ENCODE data around the gene CAMKK1. TPM values are rescaled to one million over a fixed set of nuclear protein-coding genes. Genes with fewer than 3 reads are reported as not detected.

The CAMKK1 gene
- total RNA-seq, 1 experiment from 2014 or later, result 4.3 TPM

DNA sequence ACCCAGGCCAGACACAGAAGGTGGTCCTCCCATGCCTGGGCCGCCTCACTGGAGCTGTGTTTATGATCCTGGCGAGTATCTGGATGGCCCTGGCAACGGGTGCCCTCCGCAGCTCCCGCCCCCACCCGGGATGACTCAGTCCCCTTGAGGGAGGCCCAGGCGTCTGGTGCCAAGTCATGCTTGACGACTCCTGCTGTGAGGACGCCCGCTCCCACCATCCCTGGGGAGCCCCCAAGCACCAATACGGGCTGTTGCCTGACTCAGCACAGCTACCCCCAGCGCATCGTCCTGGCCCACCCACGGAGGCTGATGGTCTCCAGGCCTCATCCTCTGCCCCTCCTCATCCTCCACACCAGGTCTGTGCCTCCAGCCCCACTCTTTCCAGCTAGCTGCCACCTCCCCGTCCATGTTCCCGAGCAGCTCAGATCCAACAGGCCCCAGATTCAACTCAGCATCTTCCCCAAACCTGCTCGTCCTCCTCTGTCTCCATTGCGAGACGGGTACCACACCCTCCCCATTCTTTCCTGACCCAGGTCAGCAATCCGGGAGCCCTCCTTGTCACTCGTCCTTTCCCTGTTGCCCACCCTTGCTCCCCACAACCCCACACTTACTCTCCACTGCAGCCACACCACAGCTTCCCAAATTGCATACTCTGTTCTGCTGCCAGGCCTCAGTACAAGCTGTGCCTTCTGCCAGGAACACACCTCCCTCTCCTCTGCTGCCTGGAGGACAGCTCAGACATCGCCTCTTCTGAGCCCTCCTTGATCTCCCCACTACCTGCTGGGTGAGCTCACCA lies 2.6 kb downstream of the CAMKK1 start:
- POLR2A ChIA-PET, result interaction anchor here (0.6 to 1.4 kb wide), 11 partner anchors 11 to 1833 kb away, joined by 3 to 10 read pairs (median 3); partner anchors contain the start of genes CYB5D2, HASPIN and ZZEF1
- intact Hi-C loops (cut with micrococcal nuclease), result no loop called here
- no peaks in the 10 kb centered on the region for H3K9me3 Mint-ChIP-seq (ENCODE audit: unreplicated experiment)
- CTCF ChIA-PET, result interaction anchor here (0.6 to 2.2 kb wide), 11 partner anchors 10 to 155 kb away, joined by 3 to 12 read pairs (median 4); partner anchors contain the start of gene NCBP3
- H3K4me3 Mint-ChIP-seq (ENCODE audit: unreplicated experiment), result peak overlapping the region; percentile 72
- no peaks in the 10 kb centered on the region for H3K27me3 Mint-ChIP-seq (ENCODE audit: insufficient read depth, unreplicated experiment)
- BruUV-seq (replicated peaks), result no TSS peak
- DNase-seq (ENCODE audit: unreplicated experiment), result peak; percentile 96
- H3K36me3 Mint-ChIP-seq (ENCODE audit: insufficient read depth, unreplicated experiment), result peaks cover 18% of the 10 kb centered on the region
- TF ChIP-seq, protein P1, sequence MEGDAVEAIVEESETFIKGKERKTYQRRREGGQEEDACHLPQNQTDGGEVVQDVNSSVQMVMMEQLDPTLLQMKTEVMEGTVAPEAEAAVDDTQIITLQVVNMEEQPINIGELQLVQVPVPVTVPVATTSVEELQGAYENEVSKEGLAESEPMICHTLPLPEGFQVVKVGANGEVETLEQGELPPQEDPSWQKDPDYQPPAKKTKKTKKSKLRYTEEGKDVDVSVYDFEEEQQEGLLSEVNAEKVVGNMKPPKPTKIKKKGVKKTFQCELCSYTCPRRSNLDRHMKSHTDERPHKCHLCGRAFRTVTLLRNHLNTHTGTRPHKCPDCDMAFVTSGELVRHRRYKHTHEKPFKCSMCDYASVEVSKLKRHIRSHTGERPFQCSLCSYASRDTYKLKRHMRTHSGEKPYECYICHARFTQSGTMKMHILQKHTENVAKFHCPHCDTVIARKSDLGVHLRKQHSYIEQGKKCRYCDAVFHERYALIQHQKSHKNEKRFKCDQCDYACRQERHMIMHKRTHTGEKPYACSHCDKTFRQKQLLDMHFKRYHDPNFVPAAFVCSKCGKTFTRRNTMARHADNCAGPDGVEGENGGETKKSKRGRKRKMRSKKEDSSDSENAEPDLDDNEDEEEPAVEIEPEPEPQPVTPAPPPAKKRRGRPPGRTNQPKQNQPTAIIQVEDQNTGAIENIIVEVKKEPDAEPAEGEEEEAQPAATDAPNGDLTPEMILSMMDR (IDR thresholded peaks at IDR 0.05; ENCODE audit: unreplicated experiment), result no peak
- H3K27ac Mint-ChIP-seq (ENCODE audit: low read depth, unreplicated experiment), result peak overlapping the region; percentile 89
- peaks cover 51% of the 10 kb centered on the region for H3K4me1 Mint-ChIP-seq (ENCODE audit: insufficient read depth, unreplicated experiment)

DNA sequence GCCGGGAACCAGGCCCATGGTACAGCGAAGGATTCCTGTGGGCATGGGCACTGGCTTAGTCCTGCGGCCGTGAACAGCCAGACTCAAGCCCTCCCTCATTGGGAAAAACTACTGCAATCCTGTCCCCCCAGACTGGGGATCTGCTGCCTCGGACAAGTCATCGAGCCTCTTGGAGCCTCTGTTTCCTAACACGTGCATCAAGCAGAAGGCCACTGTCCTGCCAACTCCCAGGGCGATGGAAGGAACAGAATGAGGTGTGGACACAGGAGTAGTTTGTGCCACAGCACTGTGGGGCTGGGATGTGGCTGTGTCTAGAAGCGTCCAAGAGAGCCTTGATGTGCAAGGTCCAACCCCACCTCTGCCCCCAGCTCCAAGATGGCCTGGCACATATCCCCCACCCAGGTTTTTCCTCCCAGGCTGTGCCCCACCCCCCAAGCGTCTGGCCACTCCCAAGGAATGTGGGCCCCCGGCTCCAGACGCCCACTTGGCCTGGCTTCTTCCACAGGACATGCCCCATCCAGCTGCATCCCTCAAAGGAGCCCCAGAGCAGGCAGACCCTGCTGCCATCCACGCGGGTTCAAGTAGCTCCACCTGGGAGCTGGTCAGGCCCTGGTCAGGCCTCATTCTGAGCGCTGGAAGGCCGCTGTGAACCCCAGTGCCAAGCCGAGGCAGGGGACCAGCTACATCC lies 3.4 kb downstream of the CAMKK1 start:
- peak; percentile 36 for DNase-seq (ENCODE audit: unreplicated experiment)
- BruUV-seq (replicated peaks), result no TSS peak
- peaks cover 26% of the 10 kb centered on the region for H3K36me3 Mint-ChIP-seq (ENCODE audit: insufficient read depth, unreplicated experiment)
- peak overlapping the region; percentile 72 for H3K4me3 Mint-ChIP-seq (ENCODE audit: unreplicated experiment)
- peak overlapping the region; percentile 89 for H3K27ac Mint-ChIP-seq (ENCODE audit: low read depth, unreplicated experiment)
- H3K27me3 Mint-ChIP-seq (ENCODE audit: insufficient read depth, unreplicated experiment), result no peaks in the 10 kb centered on the region
- TF ChIP-seq, protein P1 (IDR thresholded peaks at IDR 0.05; ENCODE audit: unreplicated experiment), result no peak
- intact Hi-C loops (cut with micrococcal nuclease), result no loop called here
- H3K9me3 Mint-ChIP-seq (ENCODE audit: unreplicated experiment), result no peaks in the 10 kb centered on the region
- CTCF ChIA-PET, result interaction anchor here (0.6 to 2.2 kb wide), 9 partner anchors 11 to 154 kb away, joined by 3 to 12 read pairs (median 4); partner anchors contain the start of gene NCBP3
- H3K4me1 Mint-ChIP-seq (ENCODE audit: insufficient read depth, unreplicated experiment), result peaks cover 45% of the 10 kb centered on the region
- POLR2A ChIA-PET, result interaction anchor here (1.0 to 1.4 kb wide), 4 partner anchors 44 to 476 kb away, joined by 3 to 10 read pairs (median 4); partner anchors contain the start of gene HASPIN

DNA sequence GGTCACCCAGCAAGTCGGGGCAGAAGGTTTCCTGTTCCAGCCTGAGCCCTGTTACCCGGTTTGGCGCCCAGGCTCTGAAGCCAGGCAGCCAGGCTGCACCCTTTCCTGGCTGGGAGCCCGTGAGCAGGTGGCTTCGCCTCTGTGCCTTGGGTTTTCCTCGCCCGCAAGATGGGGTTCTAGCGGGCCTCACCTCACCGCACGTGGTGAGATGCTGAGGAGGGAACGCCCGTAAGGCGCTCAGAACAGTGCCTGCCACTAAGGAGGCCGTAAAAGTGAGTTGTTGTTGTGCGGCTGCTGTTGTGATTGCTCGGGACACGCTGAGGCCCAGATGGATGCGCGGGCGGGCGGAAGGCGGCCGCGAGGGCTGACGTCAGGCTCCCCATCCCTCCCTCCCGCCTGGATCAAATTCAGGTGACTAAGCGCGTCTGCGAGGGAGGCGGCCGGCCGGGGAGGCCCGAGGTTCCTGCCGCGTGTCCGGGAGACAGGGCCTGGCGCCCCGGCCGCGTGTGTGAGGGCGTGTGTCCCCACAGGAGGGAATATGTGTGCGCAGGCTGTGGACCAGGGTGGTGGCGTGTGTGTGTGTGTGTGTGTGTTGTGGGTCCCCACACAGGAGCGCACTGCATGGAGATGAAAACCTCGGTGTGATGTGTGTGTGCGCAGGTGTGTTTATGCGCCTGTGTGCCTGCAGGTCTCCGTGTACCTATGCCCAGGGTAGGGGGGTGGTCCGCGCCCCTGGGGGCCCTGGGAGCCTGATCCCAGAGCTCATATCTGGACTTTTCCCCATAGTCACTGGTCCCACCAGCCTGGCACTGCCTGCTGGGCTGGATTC lies 4.3 kb downstream of the CAMKK1 start:
- DNase-seq (ENCODE audit: unreplicated experiment), result peak; percentile 95
- H3K36me3 Mint-ChIP-seq (ENCODE audit: insufficient read depth, unreplicated experiment), result peaks cover 34% of the 10 kb centered on the region
- TF ChIP-seq, protein P1 (IDR thresholded peaks at IDR 0.05; ENCODE audit: unreplicated experiment), result no peak
- ChIA-PET CTCF (interaction anchor here (1.5 to 2.2 kb wide), 2 partner anchors 44 to 151 kb away, joined by 3 to 12 read pairs; no protein-coding TSS in a partner anchor), POLR2A (interaction anchor here (0.6 to 2.3 kb wide), 2 partner anchors 43 to 1844 kb away, joined by 3 to 6 read pairs; partner anchors contain the start of gene NCBP3)
- no peaks in the 10 kb centered on the region for H3K27me3 Mint-ChIP-seq (ENCODE audit: insufficient read depth, unreplicated experiment)
- intact Hi-C loops (cut with micrococcal nuclease), result no loop called here
- no peaks in the 10 kb centered on the region for H3K9me3 Mint-ChIP-seq (ENCODE audit: unreplicated experiment)
- peak overlapping the region; percentile 58 for H3K4me3 Mint-ChIP-seq (ENCODE audit: unreplicated experiment)
- BruUV-seq (replicated peaks), result TSS peak; percentile 93
- peaks cover 42% of the 10 kb centered on the region for H3K4me1 Mint-ChIP-seq (ENCODE audit: insufficient read depth, unreplicated experiment)
- peak overlapping the region; percentile 89 for H3K27ac Mint-ChIP-seq (ENCODE audit: low read depth, unreplicated experiment)
